H1 (cell line): ENCODE measurements around the gene SIGLEC6. TPM values are rescaled to one million over a fixed set of nuclear protein-coding genes. Genes with fewer than 3 reads are reported as not detected.

Source experiments
- CTCF ChIA-PET: fragments of 300-600 bp; sonication (Branson Sonifier 250); formaldehyde crosslinking; loops from one replicate; lab custom pipeline; 2021; ENCODE audit not compliant: partially characterized antibody; lab: Charles Lee
- POLR2A ChIA-PET: fragments of 300-600 bp; sonication (Branson Sonifier 250); formaldehyde crosslinking; loops from one replicate; lab custom pipeline; 2021; ENCODE audit warnings: inconsistent platforms; ENCODE audit not compliant: partially characterized antibody; lab: Charles Lee
- DNase-seq, 2 experiments: peaks; one replicate each; pipeline versions ENCODE4 v3.0.0 to v3.0.0-alpha.2; 2010 to 2022; ENCODE audit warnings: low spot score in 2 of 2, low read depth in 1 of 2, mixed read lengths in 1 of 2
- FAIRE-seq: peaks from 2 replicates; lab custom pipeline; 2011; peaks lifted over from hg19 to GRCh38; lab: Jason Lieb, UNC
- H2AFZ ChIP-seq: 2 replicates; pipeline ENCODE4 v1.8.1; 2012; ENCODE audit warnings: low read length, inconsistent platforms
- H2AK5ac ChIP-seq: 2 replicates; pipeline ENCODE4 v1.6.1; 2013; ENCODE audit warnings: low read depth, low read length
- H2BK120ac ChIP-seq: replicated peaks from 2 replicates; pipeline ENCODE3; 2013; ENCODE audit warnings: low read depth, low read length, inconsistent platforms
- H2BK12ac ChIP-seq: 2 replicates; pipeline ENCODE4 v1.6.1; 2013; ENCODE audit warnings: low read depth, low read length
- H2BK15ac ChIP-seq: 2 replicates; pipeline ENCODE4 v1.6.1; 2013; ENCODE audit warnings: low read length
- H2BK20ac ChIP-seq: 2 replicates; pipeline ENCODE4 v1.6.1; 2013; ENCODE audit warnings: low read length
- H2BK5ac ChIP-seq: 2 replicates; pipeline ENCODE4 v1.6.1; 2013; ENCODE audit warnings: low read depth, low read length
- H3K14ac ChIP-seq: 2 replicates; pipeline ENCODE4 v1.6.1; 2013; ENCODE audit warnings: inconsistent platforms; ENCODE audit not compliant: insufficient read length
- H3K18ac ChIP-seq: 2 replicates; pipeline ENCODE4 v1.6.1; 2013; ENCODE audit warnings: low read length; ENCODE audit errors: extremely low read depth
- H3K23ac ChIP-seq: 2 replicates; pipeline ENCODE4 v1.6.1; 2013; ENCODE audit warnings: inconsistent platforms; ENCODE audit not compliant: insufficient read length
- H3K23me2 ChIP-seq: 2 replicates; pipeline ENCODE4 v1.6.1; 2013; ENCODE audit warnings: low read depth, low read length
- H3K27ac ChIP-seq: 2 replicates; pipeline ENCODE4 v1.6.1; 2011; ENCODE audit warnings: low read depth, low read length, inconsistent platforms
- H3K27me3 ChIP-seq, 4 experiments: replicated peaks in 1 of 4; 1 replicate in 1 of 4; 2 replicates in 3 of 4; pipeline versions ENCODE4 v1.6.1 to v1.8.1; 2011 to 2013; ENCODE audit warnings: low read length in 3 of 4, mild to moderate bottlenecking in 3 of 4, inconsistent platforms in 2 of 4, mixed read lengths in 2 of 4, moderate library complexity in 1 of 4; ENCODE audit not compliant: control insufficient read depth in 3 of 4, insufficient read depth in 3 of 4; ENCODE audit errors: extremely low read depth in 1 of 4
- H3K36me3 ChIP-seq, 4 experiments: 2 replicates each; pipeline versions ENCODE4 v1.6.1 to v1.8.1; 2011 to 2013; ENCODE audit warnings: mild to moderate bottlenecking in 4 of 4, low read length in 3 of 4, moderate library complexity in 2 of 4, control low read depth in 1 of 4, inconsistent platforms in 1 of 4; ENCODE audit not compliant: insufficient read depth in 4 of 4, control insufficient read depth in 2 of 4
- H3K4ac ChIP-seq: replicated peaks from 2 replicates; pipeline ENCODE3; 2013; ENCODE audit warnings: low read length, low read depth, mixed read lengths, inconsistent platforms; ENCODE audit not compliant: insufficient read length
- H3K4me1 ChIP-seq, 4 experiments: replicated peaks in 1 of 4; 1 replicate in 1 of 4; 2 replicates in 3 of 4; pipeline versions ENCODE4 v1.6.1 to v1.8.1; 2011 to 2013; ENCODE audit warnings: low read length in 3 of 4, inconsistent platforms in 2 of 4, mixed read lengths in 1 of 4; ENCODE audit not compliant: insufficient read depth in 4 of 4, control insufficient read depth in 3 of 4
- H3K4me2 ChIP-seq, 2 experiments: 2 replicates each; pipeline versions ENCODE4 v1.6.1 to v1.8.1; 2011 to 2013; ENCODE audit warnings: low read depth in 2 of 2, low read length in 2 of 2, control low read depth in 1 of 2, inconsistent platforms in 1 of 2, mild to moderate bottlenecking in 1 of 2; ENCODE audit not compliant: insufficient read depth in 1 of 2
- H3K4me3 ChIP-seq, 4 experiments: fragments of 200-600, 300-600 bp in 1 of 4; sonication (generic), shearing (Covaris generic), sonication (Bioruptor Twin) in 1 of 4; 2 replicates each; pipeline versions ENCODE4 v1.5.1 to v1.8.1; 2011 to 2016; ENCODE audit warnings: low read length in 4 of 4, low read depth in 3 of 4, control low read depth in 2 of 4, inconsistent platforms in 2 of 4, mild to moderate bottlenecking in 2 of 4, mixed read lengths in 1 of 4, moderate library complexity in 1 of 4; ENCODE audit not compliant: insufficient read depth in 2 of 4; ENCODE audit errors: extremely low read depth in 1 of 4
- H3K56ac ChIP-seq: replicated peaks from 2 replicates; pipeline ENCODE3; 2013; ENCODE audit warnings: low read depth, mild to moderate bottlenecking, mixed read lengths, low read length, inconsistent platforms; ENCODE audit not compliant: insufficient read length
- H3K79me1 ChIP-seq: 2 replicates; pipeline ENCODE4 v1.6.1; 2013; ENCODE audit warnings: low read depth, low read length, control low read depth
- H3K79me2 ChIP-seq, 2 experiments: 2 replicates each; pipeline versions ENCODE4 v1.6.1 to v1.8.1; 2012 to 2013; ENCODE audit warnings: low read length in 2 of 2, mild to moderate bottlenecking in 2 of 2, inconsistent platforms in 1 of 2; ENCODE audit not compliant: insufficient read depth in 2 of 2, control insufficient read depth in 1 of 2
- H3K9ac ChIP-seq, 4 experiments: replicated peaks in 1 of 4; 1 replicate in 1 of 4; 2 replicates in 3 of 4; pipeline versions ENCODE4 v1.6.1 to v1.8.1; 2011 to 2013; ENCODE audit warnings: low read depth in 3 of 4, low read length in 3 of 4, control low read depth in 2 of 4, mild to moderate bottlenecking in 2 of 4, moderate library complexity in 2 of 4, inconsistent platforms in 1 of 4; ENCODE audit errors: extremely low read depth in 1 of 4
- H3K9me3 ChIP-seq, 2 experiments: 2 replicates each; pipeline versions ENCODE4 v1.6.1 to v1.8.1; 2012 to 2013; ENCODE audit warnings: mild to moderate bottlenecking in 2 of 2, moderate library complexity in 2 of 2, control low read depth in 1 of 2, inconsistent platforms in 1 of 2, low read depth in 1 of 2, low read length in 1 of 2, mixed read lengths in 1 of 2; ENCODE audit not compliant: insufficient read depth in 2 of 2
- H4K20me1 ChIP-seq, 2 experiments: replicated peaks in 1 of 2; 2 replicates each; pipeline versions ENCODE3 to v1.8.1; 2011 to 2013; ENCODE audit warnings: inconsistent platforms in 2 of 2, low read length in 2 of 2, mild to moderate bottlenecking in 1 of 2; ENCODE audit not compliant: insufficient read depth in 2 of 2, control insufficient read depth in 1 of 2
- H4K5ac ChIP-seq: 2 replicates; pipeline ENCODE4 v1.6.1; 2013; ENCODE audit warnings: low read length, low read depth, mixed read lengths, inconsistent platforms; ENCODE audit not compliant: insufficient read length
- H4K8ac ChIP-seq: 2 replicates; pipeline ENCODE4 v1.8.0; 2013; ENCODE audit warnings: mild to moderate bottlenecking, moderate library complexity, low read length, inconsistent platforms; ENCODE audit not compliant: insufficient read depth; ENCODE audit errors: extremely low read depth
- H4K91ac ChIP-seq: replicated peaks from 2 replicates; pipeline ENCODE3; 2013; ENCODE audit warnings: low read length, mixed read lengths, inconsistent platforms; ENCODE audit not compliant: insufficient read length
- CHD2 ChIP-seq: IDR thresholded peaks from 2 replicates; pipeline ENCODE4 v1.6.1; 2012; ENCODE audit warnings: low read length, improper control_type of control experiment
- GABPA ChIP-seq: IDR thresholded peaks from 2 replicates; pipeline ENCODE4 v1.6.1; 2011; ENCODE audit warnings: mild to moderate bottlenecking, low read length, moderate library complexity, borderline replicate concordance; ENCODE audit not compliant: insufficient read depth
- RXRA ChIP-seq: IDR thresholded peaks from 2 replicates; pipeline ENCODE4 v1.6.1; 2011; ENCODE audit warnings: low read depth, mild to moderate bottlenecking, low read length, moderate library complexity; ENCODE audit not compliant: insufficient read depth
- WGBS, 2 experiments: shearing (Covaris generic) in 1 of 2; methylation state at CpG; one replicate each; pipeline versions ENCODE4 v1.1.6 to v1.1.7; 2013 to 2015; ENCODE audit warnings: low lambda C conversion rate in 2 of 2, mixed read lengths in 2 of 2, inconsistent platforms in 1 of 2, low coverage in 1 of 2, missing lambda C conversion rate in 1 of 2; ENCODE audit not compliant: insufficient replicate concordance in 2 of 2, insufficient coverage in 1 of 2, insufficient read length in 1 of 2; ENCODE audit errors: extremely low coverage in 1 of 2, missing lambda C conversion rate in 1 of 2; 5-methylcytosine and 5-hydroxymethylcytosine counted together
- polyA plus RNA-seq, 7 experiments: library from polyadenylated mRNA; depleted of rRNA in 3 of 7; stranded (reverse) in 5 of 7; unstranded in 2 of 7; fragments of >200 nt in 5 of 7; fragments of 200-250 nt in 2 of 7; gene quantifications; 1 replicate in 5 of 7; 2 replicates in 1 of 7; 4 replicates in 1 of 7; pipeline versions ENCODE4 v1.2.1 to v1.2.3, GENCODE V29; 2011 to 2013; ENCODE audit warnings: missing spikeins in 2 of 7, mixed read lengths in 2 of 7
- total RNA-seq: library from RNA; stranded (reverse); fragmentation: NEBNext Ultra II Directional; extraction: Animal tissue kit (Norgen Biotek cat#: 25700); gene quantifications from 2 replicates; pipeline ENCODE4 v1.2.1, GENCODE V29; 2021

SIGLEC6 gene
- total and polyA plus RNA-seq, 2 of the 8 experiments (the other 6 are each of a cell fraction or from before 2014, with no cell fraction given): 0.05 TPM; not detected in 1

DNA sequence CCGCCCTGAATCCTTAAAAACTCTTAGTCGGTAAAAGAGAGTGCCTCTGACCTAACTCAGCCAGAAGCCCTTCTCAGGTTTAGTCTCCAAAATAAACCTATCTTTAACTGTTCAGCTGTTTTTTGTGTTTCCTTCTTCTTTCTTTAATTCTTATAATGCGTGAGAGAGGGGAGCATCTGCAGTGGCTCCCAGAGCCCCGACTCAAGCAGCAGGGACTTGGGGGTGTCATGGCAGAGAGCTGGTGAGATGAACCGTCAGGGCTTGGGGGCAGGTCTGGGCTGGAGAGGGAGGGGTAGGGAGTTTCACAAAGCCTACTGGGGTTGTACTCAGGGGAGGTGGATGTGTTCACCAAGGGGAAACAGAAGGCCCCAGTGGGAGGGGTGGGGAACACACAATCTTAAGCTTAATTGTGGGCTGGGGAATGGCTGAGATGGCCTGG, 16.8 kb upstream of the SIGLEC6 start:
- WGBS, 2 experiments: 84% methylated on average over 5 of the region's 5 CpGs; no CpG with 5 or more reads in 1 of the 2 experiments
- H4K5ac ChIP-seq: no peak overlapping the region
- no peak overlapping the region for H2BK5ac ChIP-seq
- H3K18ac ChIP-seq: no peak overlapping the region
- no peak overlapping the region for H4K8ac ChIP-seq
- H3K27ac ChIP-seq: no peak overlapping the region
- no peak overlapping the region for H4K91ac ChIP-seq
- no peak overlapping the region for H2BK12ac ChIP-seq
- H3K27me3 ChIP-seq: no peaks in the 10 kb centered on the region
- H3K9me3 ChIP-seq: peaks cover 33 to 57% of the 10 kb centered on the region in 2 experiments; a peak in 3 of 4 replicates
- H3K4ac ChIP-seq: no peak overlapping the region
- CTCF ChIA-PET: interaction anchor here (0.9 to 1.6 kb wide), 2 partner anchors 17 to 33 kb away, joined by 3 read pairs; no protein-coding TSS in a partner anchor
- no peak for DNase-seq
- H4K20me1 ChIP-seq: no peaks in the 10 kb centered on the region
- H3K56ac ChIP-seq: no peak overlapping the region
- H2BK20ac ChIP-seq: no peak overlapping the region
- POLR2A ChIA-PET: interaction anchor here (1.4 kb wide), 1 partner anchor 9 kb away, joined by 4 read pairs; no protein-coding TSS in a partner anchor
- no peak overlapping the region for H3K23ac ChIP-seq
- H2AFZ ChIP-seq: no peak overlapping the region
- H3K4me3 ChIP-seq: no peak overlapping the region
- no peaks in the 10 kb centered on the region for H3K4me1 ChIP-seq
- H3K14ac ChIP-seq: no peak overlapping the region
- H3K79me1 ChIP-seq: no peaks in the 10 kb centered on the region
- no peak for FAIRE-seq
- no peak overlapping the region for H2BK120ac ChIP-seq
- H2AK5ac ChIP-seq: no peak overlapping the region
- TF ChIP-seq CHD2: no peak
- no peak for TF ChIP-seq RXRA
- no peak for TF ChIP-seq GABPA
- no peak overlapping the region for H3K9ac ChIP-seq
- H2BK15ac ChIP-seq: no peak overlapping the region
- H3K4me2 ChIP-seq: no peak overlapping the region
- no peaks in the 10 kb centered on the region for H3K79me2 ChIP-seq
- H3K23me2 ChIP-seq: peaks cover 3% of the 10 kb centered on the region; the same call in 1 of the 2 replicates
- H3K36me3 ChIP-seq: no peaks in the 10 kb centered on the region
